GM19025 (cell line): ENCODE data around the gene NCAPD2.
"Not testable (repeated sequence)": the region's sequence is repeated elsewhere in the genome, so short reads cannot be mapped to it uniquely, and the experiment has no call there.

Experiments used
- ATAC-seq: cut with Tn5 transposase; IDR thresholded peaks from one replicate; pipeline ENCODE4 v1.9.1; 2021; ENCODE audit warnings: mild to moderate bottlenecking, low read depth, moderate library complexity; ENCODE audit not compliant: unreplicated experiment

NCAPD2 gene

GRCh38 chr12:6532051-6532926, 38.4 kb downstream of the NCAPD2 start:
- ATAC-seq = no peak

GRCh38 chr12:6532927-6533652, 39.2 kb downstream of the NCAPD2 start:
- peak; percentile 6 for ATAC-seq

GRCh38 chr12:6533653-6533922, 39.7 kb downstream of the NCAPD2 start:
- ATAC-seq = peak; percentile 9

- ATAC-seq = peak; percentile 59
These were observed 40.2 kb downstream of the NCAPD2 start, which contains the start of gene GAPDH for GRCh38 chr12:6533923-6534694. TSS of gene GAPDH (plus strand) at chr12:6534517. CDS start at chr12:6534833, 316 bp downstream.

GRCh38 chr12:6534695-6534944, 40.7 kb downstream of the NCAPD2 start:
- no peak for ATAC-seq

GRCh38 chr12:6534945-6535696, 41.2 kb downstream of the NCAPD2 start:
- peak; percentile 0 for ATAC-seq

- ATAC-seq = no peak
These were observed 41.7 kb downstream of the NCAPD2 start for GRCh38 chr12:6535697-6535946.

- no peak for ATAC-seq
These were observed 42.3 kb downstream of the NCAPD2 start for GRCh38 chr12:6535960-6536847.

GRCh38 chr12:6536894-6537579, 43.1 kb downstream of the NCAPD2 start:
- ATAC-seq = no peak

- not testable (repeated sequence) for ATAC-seq
These were observed 43.9 kb downstream of the NCAPD2 start for GRCh38 chr12:6537580-6538419.

GRCh38 chr12:6538420-6539313, 44.8 kb downstream of the NCAPD2 start:
- no peak for ATAC-seq

- no peak for ATAC-seq
These were observed 45.4 kb downstream of the NCAPD2 start for GRCh38 chr12:6539314-6539682.

- no peak for ATAC-seq
These were observed 45.8 kb downstream of the NCAPD2 start for GRCh38 chr12:6539707-6540134.

- ATAC-seq = no peak
These were observed 46.4 kb downstream of the NCAPD2 start for GRCh38 chr12:6540181-6540877.

GRCh38 chr12:6541371-6542165, 47.7 kb downstream of the NCAPD2 start:
- ATAC-seq = no peak
